ENCODE results near the gene POLR1F.

DNA sequence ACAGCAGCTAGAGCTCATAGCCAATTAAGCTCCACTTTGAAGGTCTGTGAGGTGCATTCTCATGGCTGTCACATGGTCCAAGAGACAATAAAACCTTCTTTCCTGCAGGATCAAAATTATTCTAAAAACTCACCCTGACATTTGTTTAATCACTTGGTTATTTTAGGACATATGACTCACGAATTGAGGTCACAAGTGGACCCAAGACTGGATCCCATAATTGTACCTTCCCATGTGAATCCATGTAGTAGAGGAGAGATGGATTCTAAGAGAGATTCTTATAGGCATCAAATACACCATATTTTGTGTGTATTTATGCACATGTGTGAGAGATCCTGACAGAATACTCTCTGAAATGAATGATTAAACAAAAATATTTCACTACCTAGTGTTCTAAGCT, 18.1 kb downstream of the POLR1F start:
- TF ChIP-seq, protein P1, sequence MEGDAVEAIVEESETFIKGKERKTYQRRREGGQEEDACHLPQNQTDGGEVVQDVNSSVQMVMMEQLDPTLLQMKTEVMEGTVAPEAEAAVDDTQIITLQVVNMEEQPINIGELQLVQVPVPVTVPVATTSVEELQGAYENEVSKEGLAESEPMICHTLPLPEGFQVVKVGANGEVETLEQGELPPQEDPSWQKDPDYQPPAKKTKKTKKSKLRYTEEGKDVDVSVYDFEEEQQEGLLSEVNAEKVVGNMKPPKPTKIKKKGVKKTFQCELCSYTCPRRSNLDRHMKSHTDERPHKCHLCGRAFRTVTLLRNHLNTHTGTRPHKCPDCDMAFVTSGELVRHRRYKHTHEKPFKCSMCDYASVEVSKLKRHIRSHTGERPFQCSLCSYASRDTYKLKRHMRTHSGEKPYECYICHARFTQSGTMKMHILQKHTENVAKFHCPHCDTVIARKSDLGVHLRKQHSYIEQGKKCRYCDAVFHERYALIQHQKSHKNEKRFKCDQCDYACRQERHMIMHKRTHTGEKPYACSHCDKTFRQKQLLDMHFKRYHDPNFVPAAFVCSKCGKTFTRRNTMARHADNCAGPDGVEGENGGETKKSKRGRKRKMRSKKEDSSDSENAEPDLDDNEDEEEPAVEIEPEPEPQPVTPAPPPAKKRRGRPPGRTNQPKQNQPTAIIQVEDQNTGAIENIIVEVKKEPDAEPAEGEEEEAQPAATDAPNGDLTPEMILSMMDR (IDR thresholded peaks at IDR 0.05), result no peak
- TF ChIP-seq POLR2A (IDR thresholded peaks at IDR 0.05), result no peak

Measured in thyroid gland (tissue), 4 donors.